Measurements from ENCODE around the gene PNPLA3.

The PNPLA3 gene

GRCh38 chr22:43956805-43957463 is 33.3 kb downstream of the PNPLA3 start:
- Histone ChIP-seq H3K9ac (ENCODE audit: low read depth, low read length) (peak overlapping the region; percentile 77; the same call in 1 of the 2 replicates), H3K4me2 (ENCODE audit: insufficient read depth, low read length) (peak overlapping the region; percentile 78), H3K36me3 (ENCODE audit: insufficient read depth, low read length) (no peaks in the 10 kb centered on the region), H3K4me3 (ENCODE audit: low read depth in 1 of 2, low read length in 2 of 2) (peak overlapping the region; percentile 39 to 77; a peak in 3 of 4 replicates), H4K20me1 (ENCODE audit: insufficient read depth, low read length) (peaks cover 20% of the 10 kb centered on the region; the same call in 1 of the 2 replicates), H3K9me3 (ENCODE audit: insufficient read depth, low read length, severe bottlenecking) (no peaks in the 10 kb centered on the region), H3K27me3 (ENCODE audit: insufficient read depth, low read length, poor library complexity) (no peaks in the 10 kb centered on the region), H3K79me2 (ENCODE audit: insufficient read depth, low read length) (peaks cover 70% of the 10 kb centered on the region), H2AFZ (ENCODE audit: low read depth, low read length) (no peak overlapping the region), H3K27ac (ENCODE audit: low read length) (no peak overlapping the region), H3K4me1 (ENCODE audit: insufficient read depth, low read length) (peaks cover 24% of the 10 kb centered on the region)
- ATAC-seq (ENCODE audit: insufficient read depth, low read depth) (no peak), DNase-seq (no peak)
- TF ChIP-seq CTCF (IDR thresholded peaks at IDR 0.05; ENCODE audit: borderline replicate concordance, extremely low read depth, low read length, poor library complexity, severe bottlenecking) (no peak), EZH2 (IDR thresholded peaks at IDR 0.05; ENCODE audit: borderline replicate concordance, low read depth, low read length, severe bottlenecking) (no peak)

- TF ChIP-seq CTCF (IDR thresholded peaks at IDR 0.05; ENCODE audit: borderline replicate concordance, extremely low read depth, low read length, poor library complexity, severe bottlenecking) (no peak), EZH2 (IDR thresholded peaks at IDR 0.05; ENCODE audit: borderline replicate concordance, low read depth, low read length, severe bottlenecking) (no peak)
- Histone ChIP-seq H3K9me3 (ENCODE audit: insufficient read depth, low read length, severe bottlenecking) (no peaks in the 10 kb centered on the region), H2AFZ (ENCODE audit: low read depth, low read length) (no peak overlapping the region), H3K4me2 (ENCODE audit: insufficient read depth, low read length) (no peak overlapping the region), H3K4me3 (ENCODE audit: low read depth in 1 of 2, low read length in 2 of 2) (no peak overlapping the region), H3K27ac (ENCODE audit: low read length) (no peak overlapping the region), H3K9ac (ENCODE audit: low read depth, low read length) (no peak overlapping the region), H3K4me1 (ENCODE audit: insufficient read depth, low read length) (peaks cover 24% of the 10 kb centered on the region), H3K27me3 (ENCODE audit: insufficient read depth, low read length, poor library complexity) (no peaks in the 10 kb centered on the region), H3K79me2 (ENCODE audit: insufficient read depth, low read length) (peaks cover 74% of the 10 kb centered on the region), H4K20me1 (ENCODE audit: insufficient read depth, low read length) (peaks cover 20% of the 10 kb centered on the region; the same call in 1 of the 2 replicates), H3K36me3 (ENCODE audit: insufficient read depth, low read length) (peaks cover under 1% of the 10 kb centered on the region; the same call in 1 of the 2 replicates)
- ATAC-seq (ENCODE audit: insufficient read depth, low read depth) (no peak), DNase-seq (no peak)
Measured at GRCh38 chr22:43957871-43958270, 34.3 kb downstream of the PNPLA3 start.

GRCh38 chr22:43964314-43964857 is 40.8 kb downstream of the PNPLA3 start:
- Histone ChIP-seq H2AFZ (ENCODE audit: low read depth, low read length) (no peak overlapping the region), H4K20me1 (ENCODE audit: insufficient read depth, low read length) (peaks cover 9% of the 10 kb centered on the region; the same call in 1 of the 2 replicates), H3K4me1 (ENCODE audit: insufficient read depth, low read length) (no peaks in the 10 kb centered on the region), H3K9ac (ENCODE audit: low read depth, low read length) (no peak overlapping the region), H3K4me2 (ENCODE audit: insufficient read depth, low read length) (no peak overlapping the region), H3K9me3 (ENCODE audit: insufficient read depth, low read length, severe bottlenecking) (no peaks in the 10 kb centered on the region), H3K79me2 (ENCODE audit: insufficient read depth, low read length) (peaks cover 28% of the 10 kb centered on the region), H3K36me3 (ENCODE audit: insufficient read depth, low read length) (peaks cover 62% of the 10 kb centered on the region), H3K27ac (ENCODE audit: low read length) (no peak overlapping the region), H3K27me3 (ENCODE audit: insufficient read depth, low read length, poor library complexity) (no peaks in the 10 kb centered on the region), H3K4me3 (ENCODE audit: low read depth in 1 of 2, low read length in 2 of 2) (no peak overlapping the region)
- DNase-seq = no peak
- no peak for TF ChIP-seq EZH2 (IDR thresholded peaks at IDR 0.05; ENCODE audit: borderline replicate concordance, low read depth, low read length, severe bottlenecking)
- TF ChIP-seq CTCF (IDR thresholded peaks at IDR 0.05; ENCODE audit: borderline replicate concordance, extremely low read depth, low read length, poor library complexity, severe bottlenecking) = no peak
- no peak for ATAC-seq (ENCODE audit: insufficient read depth, low read depth)

Data from DND-41 (cell line).